ENCODE measurements around the gene DPH6.

The DPH6 gene

DNA sequence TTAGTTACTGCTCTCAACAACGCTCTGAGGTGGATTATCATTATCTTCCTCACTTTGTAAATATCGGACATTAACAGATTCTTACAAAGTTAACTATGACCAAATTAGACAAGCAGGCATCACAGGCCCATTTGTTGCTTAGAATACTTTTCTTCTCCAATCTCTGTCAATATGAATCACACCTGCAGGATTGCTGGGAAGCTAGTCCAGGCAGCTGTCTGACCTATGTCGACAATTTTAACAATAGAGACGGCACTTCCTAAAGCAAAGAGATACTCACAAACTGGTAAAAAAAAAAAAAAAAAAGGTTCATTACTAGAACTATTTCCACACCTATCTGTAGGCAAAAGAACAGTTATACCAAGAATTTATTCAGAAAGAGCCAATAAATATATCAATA lies 85.3 kb downstream of the DPH6 start:
- Histone ChIP-seq H4K20me1 (ENCODE audit: low read depth, low read length) (no peaks in the 10 kb centered on the region), H3K9me2 (replicated peaks; ENCODE audit: insufficient read depth, low read length) (no peaks in the 10 kb centered on the region), H3K4me3 (ENCODE audit: insufficient read depth, low read length, poor library complexity, severe bottlenecking) (no peak overlapping the region), H3F3A (ENCODE audit: insufficient read depth) (no peaks in the 10 kb centered on the region), H3K27me3 (ENCODE audit: low read length) (no peaks in the 10 kb centered on the region), H3K79me2 (ENCODE audit: insufficient read depth, low read length) (no peaks in the 10 kb centered on the region), H3K9me3 (ENCODE audit: insufficient read depth, low read length) (no peaks in the 10 kb centered on the region), H3K27ac (ENCODE audit: low read depth, low read length) (no peak overlapping the region), H3K9ac (ENCODE audit: low read length) (no peak overlapping the region), H3K4me2 (ENCODE audit: low read depth, low read length, poor library complexity, severe bottlenecking) (no peak overlapping the region), H2AFZ (ENCODE audit: low read depth, low read length, severe bottlenecking) (no peak overlapping the region), H3K36me3 (ENCODE audit: low read length) (no peaks in the 10 kb centered on the region)
- TF ChIP-seq EZH2phosphoT487 (conservative IDR thresholded peaks at IDR 0.05; ENCODE audit: low read length), result no peak
- TF ChIP-seq, protein P1, sequence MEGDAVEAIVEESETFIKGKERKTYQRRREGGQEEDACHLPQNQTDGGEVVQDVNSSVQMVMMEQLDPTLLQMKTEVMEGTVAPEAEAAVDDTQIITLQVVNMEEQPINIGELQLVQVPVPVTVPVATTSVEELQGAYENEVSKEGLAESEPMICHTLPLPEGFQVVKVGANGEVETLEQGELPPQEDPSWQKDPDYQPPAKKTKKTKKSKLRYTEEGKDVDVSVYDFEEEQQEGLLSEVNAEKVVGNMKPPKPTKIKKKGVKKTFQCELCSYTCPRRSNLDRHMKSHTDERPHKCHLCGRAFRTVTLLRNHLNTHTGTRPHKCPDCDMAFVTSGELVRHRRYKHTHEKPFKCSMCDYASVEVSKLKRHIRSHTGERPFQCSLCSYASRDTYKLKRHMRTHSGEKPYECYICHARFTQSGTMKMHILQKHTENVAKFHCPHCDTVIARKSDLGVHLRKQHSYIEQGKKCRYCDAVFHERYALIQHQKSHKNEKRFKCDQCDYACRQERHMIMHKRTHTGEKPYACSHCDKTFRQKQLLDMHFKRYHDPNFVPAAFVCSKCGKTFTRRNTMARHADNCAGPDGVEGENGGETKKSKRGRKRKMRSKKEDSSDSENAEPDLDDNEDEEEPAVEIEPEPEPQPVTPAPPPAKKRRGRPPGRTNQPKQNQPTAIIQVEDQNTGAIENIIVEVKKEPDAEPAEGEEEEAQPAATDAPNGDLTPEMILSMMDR (IDR thresholded peaks at IDR 0.05; ENCODE audit: insufficient read depth, low read length, poor library complexity, severe bottlenecking), result no peak

DNA sequence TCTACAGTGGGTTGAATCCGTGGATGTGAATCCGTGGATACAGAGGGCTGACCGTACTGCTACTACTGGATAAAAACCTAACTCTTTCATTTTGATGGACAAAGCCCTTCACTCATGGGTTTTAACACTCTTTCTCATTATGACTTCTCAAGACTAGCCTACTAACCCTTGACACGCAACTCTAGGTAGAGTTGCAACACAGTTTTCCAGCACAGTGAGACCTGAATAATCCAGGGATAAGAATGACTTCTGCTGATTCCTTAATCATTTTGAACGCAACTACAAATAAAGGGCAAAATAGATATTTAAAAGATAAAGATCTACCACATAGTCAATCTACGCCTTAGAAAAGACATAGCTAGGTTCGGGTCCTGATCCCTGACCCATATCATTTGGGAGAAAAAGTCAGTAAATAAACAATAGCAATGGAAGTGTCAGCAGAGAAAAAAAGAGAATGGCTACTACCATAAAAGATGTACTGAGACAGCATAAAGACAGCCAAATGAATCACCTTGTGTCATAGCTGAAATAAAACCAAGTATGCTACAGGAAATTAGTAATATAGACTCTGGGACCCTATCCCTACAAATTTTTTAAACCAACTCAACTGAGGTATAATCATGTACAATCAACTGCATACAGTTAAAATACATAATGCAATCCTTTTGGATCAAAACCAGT lies 87.6 kb downstream of the DPH6 start:
- Histone ChIP-seq H3K79me2 (ENCODE audit: insufficient read depth, low read length) (no peaks in the 10 kb centered on the region), H3K9me3 (ENCODE audit: insufficient read depth, low read length) (no peaks in the 10 kb centered on the region), H3K4me2 (ENCODE audit: low read depth, low read length, poor library complexity, severe bottlenecking) (no peak overlapping the region), H2AFZ (ENCODE audit: low read depth, low read length, severe bottlenecking) (no peak overlapping the region), H4K20me1 (ENCODE audit: low read depth, low read length) (no peaks in the 10 kb centered on the region), H3K36me3 (ENCODE audit: low read length) (no peaks in the 10 kb centered on the region), H3K27me3 (ENCODE audit: low read length) (no peaks in the 10 kb centered on the region), H3K27ac (ENCODE audit: low read depth, low read length) (no peak overlapping the region), H3K9ac (ENCODE audit: low read length) (no peak overlapping the region), H3F3A (ENCODE audit: insufficient read depth) (no peaks in the 10 kb centered on the region), H3K9me2 (replicated peaks; ENCODE audit: insufficient read depth, low read length) (no peaks in the 10 kb centered on the region), H3K4me3 (ENCODE audit: insufficient read depth, low read length, poor library complexity, severe bottlenecking) (no peak overlapping the region)
- TF ChIP-seq, protein P1 (IDR thresholded peaks at IDR 0.05; ENCODE audit: insufficient read depth, low read length, poor library complexity, severe bottlenecking), result no peak
- TF ChIP-seq EZH2phosphoT487 (conservative IDR thresholded peaks at IDR 0.05; ENCODE audit: low read length), result no peak

DNA sequence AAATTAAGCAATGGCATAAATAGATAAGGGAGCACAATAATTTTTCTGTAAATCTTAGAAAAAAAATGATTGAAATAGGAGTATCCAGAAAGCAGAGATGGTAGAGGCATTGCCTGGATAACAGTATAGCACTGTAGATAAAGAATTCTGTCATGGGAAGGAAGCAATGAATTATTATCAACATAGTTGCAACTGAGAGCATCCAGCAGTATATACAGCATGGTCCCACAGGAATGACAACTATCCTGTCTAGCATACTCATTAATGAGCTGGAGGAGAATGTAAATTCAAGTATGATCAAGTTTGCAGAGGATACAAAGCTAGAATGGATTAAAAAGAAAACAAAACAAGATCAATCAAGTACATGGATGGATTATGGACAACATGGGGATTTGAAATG lies 90.8 kb downstream of the DPH6 start:
- no peak overlapping the region for H3K4me2 ChIP-seq (ENCODE audit: low read depth, low read length, poor library complexity, severe bottlenecking)
- no peak overlapping the region for H3K4me3 ChIP-seq (ENCODE audit: insufficient read depth, low read length, poor library complexity, severe bottlenecking)
- H4K20me1 ChIP-seq (ENCODE audit: low read depth, low read length), result no peaks in the 10 kb centered on the region
- no peaks in the 10 kb centered on the region for H3K9me3 ChIP-seq (ENCODE audit: insufficient read depth, low read length)
- no peak overlapping the region for H3K9ac ChIP-seq (ENCODE audit: low read length)
- no peaks in the 10 kb centered on the region for H3K27me3 ChIP-seq (ENCODE audit: low read length)
- no peaks in the 10 kb centered on the region for H3K9me2 ChIP-seq (replicated peaks; ENCODE audit: insufficient read depth, low read length)
- no peak for TF ChIP-seq EZH2phosphoT487 (conservative IDR thresholded peaks at IDR 0.05; ENCODE audit: low read length)
- TF ChIP-seq, protein P1 (IDR thresholded peaks at IDR 0.05; ENCODE audit: insufficient read depth, low read length, poor library complexity, severe bottlenecking), result no peak
- H3K27ac ChIP-seq (ENCODE audit: low read depth, low read length), result no peak overlapping the region
- no peak overlapping the region for H2AFZ ChIP-seq (ENCODE audit: low read depth, low read length, severe bottlenecking)
- H3K79me2 ChIP-seq (ENCODE audit: insufficient read depth, low read length), result no peaks in the 10 kb centered on the region
- no peaks in the 10 kb centered on the region for H3K36me3 ChIP-seq (ENCODE audit: low read length)
- no peaks in the 10 kb centered on the region for H3F3A ChIP-seq (ENCODE audit: insufficient read depth)
